Measurements from ENCODE around the gene LUC7L3. TPM values are rescaled to one million over a fixed set of nuclear protein-coding genes. Genes with fewer than 3 reads are reported as not detected.
A peak's percentile ranks its signal among the peaks of the same experiment; 100 is the strongest.

Gene LUC7L3
- total RNA-seq, 1 donor = 34.5 TPM

DNA sequence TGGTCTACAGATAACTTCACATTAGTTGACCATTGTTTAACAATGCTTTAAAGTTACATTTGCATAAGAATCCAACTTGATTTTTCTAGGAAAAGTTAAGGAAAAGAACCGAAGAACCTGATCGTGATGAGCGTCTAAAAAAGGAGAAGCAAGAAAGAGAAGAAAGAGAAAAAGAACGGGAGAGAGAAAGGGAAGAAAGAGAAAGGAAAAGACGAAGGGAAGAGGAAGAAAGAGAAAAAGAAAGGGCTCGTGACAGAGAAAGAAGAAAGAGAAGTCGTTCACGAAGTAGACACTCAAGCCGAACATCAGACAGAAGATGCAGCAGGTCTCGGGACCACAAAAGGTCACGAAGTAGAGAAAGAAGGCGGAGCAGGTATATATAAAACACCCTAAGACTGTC lies 26.2 kb downstream of the LUC7L3 start:
- DNase-seq (ENCODE audit: low read depth in 2 of 3, low spot score in 2 of 3) = no peak

DNA sequence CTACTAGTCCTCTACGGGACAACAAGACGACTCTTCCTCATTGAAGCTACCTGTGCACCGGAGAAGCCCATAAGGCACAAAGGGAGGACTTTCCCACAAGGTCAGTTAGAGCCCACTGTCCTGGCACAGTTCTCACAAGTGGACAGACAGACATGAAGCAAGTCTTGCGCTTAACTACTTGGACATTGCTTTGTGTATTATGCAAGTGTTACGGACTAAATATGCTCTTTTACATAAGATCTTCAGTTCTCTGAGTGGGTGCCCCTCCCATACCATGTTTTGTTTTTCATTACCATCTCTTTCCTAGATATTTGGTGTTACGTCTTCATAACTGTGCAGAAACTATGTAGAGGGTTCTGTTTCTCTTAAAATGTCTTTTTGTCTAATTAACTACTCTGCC lies 29.8 kb downstream of the LUC7L3 start:
- no peak for DNase-seq (ENCODE audit: low read depth in 2 of 3, low spot score in 2 of 3)

DNA sequence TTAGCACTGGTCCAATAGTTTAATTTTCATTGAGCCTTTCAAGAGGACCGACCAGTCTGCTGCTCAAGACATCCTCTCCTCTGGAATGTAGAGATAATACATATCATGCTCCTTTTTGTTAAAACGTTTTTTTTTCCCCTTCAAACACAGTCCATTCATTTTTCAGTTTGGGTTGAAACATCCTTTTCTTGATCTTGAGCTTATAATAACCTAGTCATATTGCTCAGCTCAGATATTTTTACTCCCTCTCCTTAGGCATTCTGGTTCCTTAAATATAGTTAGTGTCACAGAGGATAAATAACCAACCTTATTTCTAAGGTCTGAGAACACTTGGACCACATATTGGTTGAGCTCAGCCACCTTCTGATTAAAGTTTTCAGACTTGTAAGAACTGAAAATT lies 35.1 kb downstream of the LUC7L3 start:
- DNase-seq (ENCODE audit: low read depth in 2 of 3, low spot score in 2 of 3) = no peak

GRCh38 chr17:50758524-50758923 lies 39.1 kb downstream of the LUC7L3 start:
- DNase-seq (ENCODE audit: low read depth in 2 of 3, low spot score in 2 of 3) = no peak

DNA sequence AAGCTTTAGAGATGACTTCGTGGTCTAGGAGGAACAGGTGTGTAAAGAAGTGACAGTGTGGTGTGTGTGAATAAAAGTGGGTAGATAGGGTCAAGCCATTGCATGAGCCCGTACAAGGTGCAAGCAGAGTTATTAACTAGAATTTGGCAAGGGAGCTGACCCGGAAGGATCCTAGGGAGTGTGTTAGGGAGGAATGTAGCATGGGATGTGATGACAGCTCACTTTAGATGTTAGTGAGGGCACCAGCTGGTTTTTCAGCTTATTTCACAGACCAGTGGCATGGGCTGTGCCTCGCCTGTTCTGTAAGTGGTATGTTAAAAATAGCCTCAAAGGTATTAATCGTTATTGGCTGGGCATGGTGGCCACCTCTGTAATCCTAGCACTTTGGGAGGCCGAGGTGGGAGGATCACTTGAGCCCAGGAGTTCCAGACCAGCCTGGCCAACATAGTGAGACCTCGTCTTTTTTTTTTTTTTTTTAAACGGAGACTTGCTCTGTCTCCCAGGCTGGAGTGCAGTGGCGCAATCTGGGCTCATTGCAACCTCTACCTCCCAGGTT lies 39.7 kb downstream of the LUC7L3 start:
- no peak for DNase-seq (ENCODE audit: low read depth in 2 of 3, low spot score in 2 of 3)

DNA sequence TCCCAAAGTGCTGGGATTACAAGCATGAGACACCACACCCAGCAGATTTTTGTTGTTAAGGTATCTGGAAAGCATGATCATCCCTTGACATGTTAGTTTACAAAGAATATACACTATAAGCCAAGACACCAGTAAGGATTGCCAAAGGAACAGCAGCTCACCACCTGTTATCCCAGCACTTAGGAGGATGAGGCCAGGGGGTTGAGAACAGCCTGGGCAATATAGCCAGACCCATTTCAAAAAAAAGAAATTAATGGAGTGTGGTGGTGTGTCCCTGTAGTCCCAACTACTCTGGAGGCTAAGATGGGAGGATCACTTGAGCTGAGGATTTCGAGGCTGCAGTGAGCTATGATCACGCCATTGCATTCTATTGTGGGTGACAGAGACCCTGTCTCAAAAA lies 42.8 kb downstream of the LUC7L3 start:
- no peak for DNase-seq (ENCODE audit: low read depth in 2 of 3, low spot score in 2 of 3)

DNA sequence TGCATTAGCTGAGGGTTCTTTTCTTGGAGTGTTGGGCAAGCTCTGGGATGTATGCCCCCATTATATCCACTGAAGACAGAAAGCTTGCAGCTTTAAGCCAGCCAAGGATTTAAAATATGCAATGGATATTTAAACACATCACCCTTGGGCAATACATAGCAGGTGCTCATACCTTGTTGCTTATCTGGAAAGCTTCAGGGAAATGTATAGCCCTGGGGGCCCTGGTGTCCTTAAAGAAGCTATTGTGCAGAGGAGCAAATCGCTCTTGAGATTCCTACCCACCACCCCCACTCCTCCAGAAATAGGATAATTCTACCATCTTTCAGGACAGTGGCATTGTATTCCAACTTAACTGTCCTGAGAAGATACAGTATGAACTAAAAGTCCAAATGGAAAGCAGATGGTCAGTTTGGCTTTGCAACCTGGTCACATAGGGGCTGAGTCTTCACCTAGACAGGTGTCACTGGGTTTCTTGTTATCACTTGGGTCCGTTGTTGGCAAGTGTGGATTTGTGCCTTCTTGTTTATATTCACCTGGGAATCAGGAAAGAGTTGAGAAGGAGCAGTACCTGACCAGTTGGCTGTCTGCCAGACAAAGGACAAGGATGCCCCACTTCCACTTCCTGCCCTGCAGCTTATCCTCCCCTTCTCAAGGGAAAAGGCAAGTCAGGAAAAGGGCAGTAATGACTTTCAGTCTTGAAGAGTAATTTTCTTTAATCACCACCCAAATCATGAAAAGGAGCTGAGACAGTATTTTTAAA lies 44.5 kb downstream of the LUC7L3 start:
- no peak for DNase-seq (ENCODE audit: low read depth in 2 of 3, low spot score in 2 of 3)

DNA sequence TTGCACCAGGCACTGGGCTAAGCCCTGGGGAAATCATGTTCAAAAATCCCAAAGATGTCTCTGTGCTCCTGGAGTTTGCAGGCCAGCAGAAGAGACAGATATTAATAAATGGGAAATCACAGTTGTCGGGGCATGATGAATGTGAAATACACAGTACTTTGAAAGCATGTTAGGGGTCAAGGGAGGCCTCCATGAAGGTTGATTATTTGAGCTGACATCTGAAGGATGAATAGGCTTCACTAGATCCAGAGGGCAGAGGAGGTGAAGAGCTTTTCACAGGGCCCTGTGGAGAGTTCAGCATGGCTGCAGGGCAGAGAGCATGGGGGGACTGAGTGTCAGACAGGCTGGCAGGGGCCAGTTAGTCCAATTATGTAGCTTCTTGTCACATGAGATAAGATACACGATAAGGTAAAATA lies 45.3 kb downstream of the LUC7L3 start:
- DNase-seq (ENCODE audit: low read depth in 2 of 3, low spot score in 2 of 3) = no peak

GRCh38 chr17:50765454-50766221 lies 46.2 kb downstream of the LUC7L3 start:
- DNase-seq (ENCODE audit: low read depth in 2 of 3, low spot score in 2 of 3) = peak in 2 of 3 donors; percentile 28 to 73

GRCh38 chr17:50766222-50767023 lies 47.0 kb downstream of the LUC7L3 start:
- no peak for DNase-seq (ENCODE audit: low read depth in 2 of 3, low spot score in 2 of 3)

- DNase-seq (ENCODE audit: low read depth in 2 of 3, low spot score in 2 of 3) = no peak
Measured at GRCh38 chr17:50767030-50767429, 47.6 kb downstream of the LUC7L3 start.

DNA sequence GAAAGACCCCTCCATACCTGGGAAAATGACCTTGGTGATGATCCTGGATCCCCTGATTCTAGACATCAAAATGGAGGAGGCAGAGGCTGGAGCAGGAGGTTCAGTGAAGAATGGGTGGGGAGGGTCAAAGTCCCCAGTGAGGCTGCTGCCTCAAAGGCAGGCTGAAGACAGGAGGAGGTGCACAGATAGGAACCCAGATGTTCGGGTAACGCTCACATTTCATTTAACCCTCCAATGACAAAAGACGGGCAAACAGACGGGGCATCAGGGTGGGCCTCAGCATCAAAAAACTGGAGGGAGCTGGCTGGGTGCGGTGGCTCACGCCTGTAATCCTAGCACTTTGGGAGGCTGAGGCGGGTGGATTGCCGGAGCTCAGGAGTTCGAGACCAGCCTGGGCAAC lies 48.0 kb downstream of the LUC7L3 start, which contains the start of gene ANKRD40CL:
ANKRD40CL (minus strand) TSS at position 73 of the 400 bp plus-strand sequence. CDS start 605 bp downstream, outside the sequence.
- DNase-seq (ENCODE audit: low read depth in 2 of 3, low spot score in 2 of 3) = no peak

- DNase-seq (ENCODE audit: low read depth in 2 of 3, low spot score in 2 of 3) = no peak
Measured at GRCh38 chr17:50768346-50768761, 49.0 kb downstream of the LUC7L3 start.

DNA sequence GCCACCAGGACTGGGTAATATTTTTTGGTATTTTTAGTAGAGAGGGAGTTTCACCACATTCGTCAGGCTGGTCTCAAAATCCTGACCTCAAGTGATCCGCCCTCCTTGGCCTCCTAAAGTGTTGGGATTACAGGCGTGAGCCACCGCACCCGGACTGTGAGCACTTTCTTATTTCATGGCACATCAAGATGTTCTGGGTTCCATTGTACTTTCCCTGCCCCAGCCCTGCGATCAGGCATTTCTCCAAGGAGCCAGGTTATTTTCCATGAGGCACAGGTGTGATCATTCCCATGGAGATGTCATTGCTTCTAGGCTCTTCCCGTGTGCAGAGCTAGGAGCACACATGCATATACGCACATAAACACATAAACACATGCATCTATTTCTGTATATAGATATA lies 50.5 kb downstream of the LUC7L3 start:
- DNase-seq (ENCODE audit: low read depth in 2 of 3, low spot score in 2 of 3) = no peak

DNA sequence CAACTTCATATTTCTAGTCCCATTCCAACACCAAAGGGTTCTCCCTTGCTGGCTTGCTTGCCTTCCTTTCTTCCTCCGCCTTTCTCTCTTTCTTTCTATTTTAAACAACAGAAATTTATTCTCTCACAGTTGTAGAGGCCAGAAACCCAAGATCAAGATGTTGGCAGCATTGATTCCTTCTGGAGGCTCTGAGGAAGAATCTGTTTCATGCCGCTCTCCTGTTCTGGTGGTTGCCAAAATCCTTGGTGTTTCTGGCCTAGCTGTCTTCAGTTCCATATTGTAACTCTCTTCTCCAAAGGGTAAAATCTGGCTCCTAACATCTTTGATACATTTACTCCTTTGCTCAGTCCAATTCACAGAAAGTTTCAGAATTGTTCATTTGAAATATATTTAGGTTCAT lies 50.9 kb downstream of the LUC7L3 start:
- DNase-seq (ENCODE audit: low read depth in 2 of 3, low spot score in 2 of 3) = no peak

GRCh38 chr17:50771991-50772785 lies 52.8 kb downstream of the LUC7L3 start:
- no peak for DNase-seq (ENCODE audit: low read depth in 2 of 3, low spot score in 2 of 3)

- DNase-seq (ENCODE audit: low read depth in 2 of 3, low spot score in 2 of 3) = no peak
Measured at GRCh38 chr17:50774225-50774803, 54.9 kb downstream of the LUC7L3 start.

- no peak for DNase-seq (ENCODE audit: low read depth in 2 of 3, low spot score in 2 of 3)
Measured at GRCh38 chr17:50775926-50776325, 56.5 kb downstream of the LUC7L3 start.

DNA sequence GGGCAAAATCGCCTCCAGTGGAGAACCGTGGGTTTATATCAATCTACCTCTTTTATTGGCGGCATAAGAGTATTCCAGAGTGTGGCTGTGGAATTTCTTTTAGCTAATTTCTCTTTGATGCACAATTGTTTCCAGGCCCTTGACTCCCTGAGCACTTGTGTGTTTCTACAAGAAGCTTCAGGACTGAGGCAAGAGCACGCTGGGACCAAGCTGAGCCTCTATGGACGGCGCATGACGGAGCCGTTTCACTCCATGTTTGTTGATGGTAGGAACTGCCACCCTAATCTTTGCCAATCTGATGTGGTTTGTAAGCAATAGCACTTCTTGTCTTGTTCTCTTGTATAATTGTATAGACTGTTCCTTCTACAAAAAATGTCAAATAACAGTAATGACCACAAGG lies 59.1 kb downstream of the LUC7L3 start:
- DNase-seq (ENCODE audit: low read depth in 2 of 3, low spot score in 2 of 3) = no peak

DNA sequence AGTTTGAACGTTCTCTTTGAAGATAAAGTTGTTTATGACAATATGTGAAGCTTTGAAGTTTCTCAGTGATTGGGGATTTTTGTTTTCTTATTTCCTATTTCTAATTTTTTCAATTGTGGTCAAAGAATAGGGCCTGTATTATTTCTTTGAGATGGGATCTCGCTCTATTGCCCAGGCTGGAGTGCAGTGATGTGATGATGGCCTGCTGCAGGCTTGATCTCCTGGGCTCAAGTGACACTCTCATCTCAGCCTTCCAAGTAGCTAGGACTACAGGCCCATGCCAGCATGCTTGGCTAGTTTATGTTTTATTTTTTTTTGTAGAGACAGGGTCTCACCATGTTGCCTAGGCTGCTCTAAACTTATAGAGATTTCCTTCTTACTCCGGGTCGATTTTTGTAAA lies 59.6 kb downstream of the LUC7L3 start:
- DNase-seq (ENCODE audit: low read depth in 2 of 3, low spot score in 2 of 3) = no peak
